Ovary (tissue), 3 donors: ENCODE data around the gene CALHM6.

Experiments used
- CTCF ChIP-seq, 3 donors: fragments of 450-650 bp in 2 of 3; fragments of 200-600 bp in 1 of 3; IDR thresholded peaks; one replicate each; pipeline versions ENCODE4 v1.5.1 to v1.8.0; 2016 to 2022; ENCODE audit warnings: antibody characterized with exemption in 3 of 3, mild to moderate bottlenecking in 1 of 3
- POLR2A ChIP-seq: fragments of 450-650 bp; IDR thresholded peaks from one replicate; pipeline ENCODE4 v1.6.1; 2017; ENCODE audit warnings: antibody characterized with exemption, mild to moderate bottlenecking, moderate library complexity
- donor health status: DM: no; HTN: no; CAD: no.

GRCh38 chr6:116447496-116448011 lies 13.6 kb upstream of the CALHM6 start:
- TF ChIP-seq POLR2A (no peak), CTCF (IDR thresholded peaks at IDR 0.05) (no peak)
